ENCODE data around the gene TRAPPC1. TPM values are rescaled to one million over a fixed set of nuclear protein-coding genes. Genes with fewer than 3 reads are reported as not detected.

The TRAPPC1 gene
- total and polyA plus RNA-seq, 2 donors (not counting 3 experiments of a cell fraction or from before 2014, with no cell fraction given), result 146 to 250 TPM

- no TSS peak for BruUV-seq (replicated peaks)
- no peak overlapping the region for H3K27ac ChIP-seq (ENCODE audit: insufficient read depth, low read depth, low read length)
- H3K9me3 ChIP-seq (replicated peaks; ENCODE audit: control insufficient read depth, insufficient read depth, low read length), result no peaks in the 10 kb centered on the region
- ChIA-PET CTCF (interaction anchor here (2.6 kb wide), 1 partner anchor 21 kb away, joined by 7 read pairs; no protein-coding TSS in a partner anchor), POLR2A (interaction anchor here (0.7 kb wide), 1 partner anchor 25 kb away, joined by 7 read pairs; no protein-coding TSS in a partner anchor)
- H3K27me3 ChIP-seq (ENCODE audit: control insufficient read depth in 2 of 2, insufficient read depth in 2 of 2, low read length in 2 of 2), result peaks cover 0 to 2% of the 10 kb centered on the region in 2 experiments
- H4K20me1 ChIP-seq (replicated peaks; ENCODE audit: control insufficient read depth, extremely low read depth, insufficient read depth, low read length), result no peaks in the 10 kb centered on the region
- TF ChIP-seq EZH2 (IDR thresholded peaks at IDR 0.05; ENCODE audit: borderline replicate concordance, low read depth, low read length, severe bottlenecking) (no peak), POLR2A (IDR thresholded peaks at IDR 0.05; ENCODE audit: low read depth, low read length) (no peak), GATA2 (IDR thresholded peaks at IDR 0.05; ENCODE audit: insufficient read depth, insufficient read length, low read depth, low read length) (no peak)
- H2AFZ ChIP-seq (ENCODE audit: low read depth, low read length), result no peak overlapping the region
- no peaks in the 10 kb centered on the region for H3K36me3 ChIP-seq (ENCODE audit: control insufficient read depth in 2 of 2, extremely low read depth in 1 of 2, insufficient read depth in 2 of 2, low read length in 2 of 2)
- H3K9me1 ChIP-seq (replicated peaks; ENCODE audit: control insufficient read depth, extremely low read depth, insufficient read depth, low read length), result no peaks in the 10 kb centered on the region
- DNase-seq (ENCODE audit: low read depth, low spot score) (no peak), FAIRE-seq (no peak)
- no peak overlapping the region for H3K9ac ChIP-seq (replicated peaks; ENCODE audit: extremely low read depth, insufficient read depth, low read length)
- H3K4me3 ChIP-seq (replicated peaks in 1 of 3; ENCODE audit: insufficient read depth in 1 of 3, low read depth in 1 of 3, low read length in 3 of 3), result no peak overlapping the region
- no peak overlapping the region for H3K4me2 ChIP-seq (ENCODE audit: insufficient read depth, low read length)
- H3K79me2 ChIP-seq (ENCODE audit: control insufficient read depth, insufficient read depth, low read length), result no peaks in the 10 kb centered on the region
- H3K4me1 ChIP-seq (ENCODE audit: control insufficient read depth, extremely low read depth, insufficient read depth, low read length), result no peaks in the 10 kb centered on the region
- dilution Hi-C loops (cut with MboI; ENCODE audit: extremely low pct_ligation_motif_present, low sequenced_read_pairs) (no loop called here), intact Hi-C loops (cut with micrococcal nuclease) (no loop called here)
Measured at GRCh38 chr17:7969433-7969832, 37.7 kb upstream of the TRAPPC1 start.

GRCh38 chr17:7967751-7968150, 36.0 kb upstream of the TRAPPC1 start:
- DNase-seq (ENCODE audit: low read depth, low spot score) (no peak), FAIRE-seq (no peak)
- intact Hi-C loops (cut with micrococcal nuclease) (no loop called here), dilution Hi-C loops (cut with MboI; ENCODE audit: extremely low pct_ligation_motif_present, low sequenced_read_pairs) (no loop called here)
- Histone ChIP-seq H3K9me3 (replicated peaks; ENCODE audit: control insufficient read depth, insufficient read depth, low read length) (no peaks in the 10 kb centered on the region), H3K9ac (replicated peaks; ENCODE audit: extremely low read depth, insufficient read depth, low read length) (no peak overlapping the region), H4K20me1 (replicated peaks; ENCODE audit: control insufficient read depth, extremely low read depth, insufficient read depth, low read length) (no peaks in the 10 kb centered on the region), H2AFZ (ENCODE audit: low read depth, low read length) (no peak overlapping the region), H3K27me3 (ENCODE audit: control insufficient read depth in 2 of 2, insufficient read depth in 2 of 2, low read length in 2 of 2) (peaks cover 0 to 2% of the 10 kb centered on the region in 2 experiments), H3K9me1 (replicated peaks; ENCODE audit: control insufficient read depth, extremely low read depth, insufficient read depth, low read length) (no peaks in the 10 kb centered on the region), H3K4me2 (ENCODE audit: insufficient read depth, low read length) (no peak overlapping the region), H3K79me2 (ENCODE audit: control insufficient read depth, insufficient read depth, low read length) (no peaks in the 10 kb centered on the region), H3K36me3 (ENCODE audit: control insufficient read depth in 2 of 2, extremely low read depth in 1 of 2, insufficient read depth in 2 of 2, low read length in 2 of 2) (no peaks in the 10 kb centered on the region), H3K4me1 (ENCODE audit: control insufficient read depth, extremely low read depth, insufficient read depth, low read length) (no peaks in the 10 kb centered on the region), H3K4me3 (replicated peaks in 1 of 3; ENCODE audit: insufficient read depth in 1 of 3, low read depth in 1 of 3, low read length in 3 of 3) (no peak overlapping the region), H3K27ac (ENCODE audit: insufficient read depth, low read depth, low read length) (no peak overlapping the region)
- CTCF ChIA-PET, result interaction anchor here (0.9 to 2.6 kb wide), 4 partner anchors 10 to 90 kb away, joined by 3 to 7 read pairs (median 3); no protein-coding TSS in a partner anchor
- POLR2A ChIA-PET, result no interaction called here
- no peak for TF ChIP-seq MAX (IDR thresholded peaks at IDR 0.05; ENCODE audit: insufficient read depth, insufficient read length)
- TF ChIP-seq JUN (IDR thresholded peaks at IDR 0.05; ENCODE audit: borderline replicate concordance, insufficient read depth, insufficient read length, low read depth), result no peak
- no TSS peak for BruUV-seq (replicated peaks)

Data from endothelial cell of umbilical vein (primary cell).